Kidney capillary endothelial cell (primary cell): ENCODE measurements around the gene GPR180.

Source experiments
- DNase-seq: peaks from one replicate; pipeline ENCODE4 v3.0.0-alpha.2; 2018; ENCODE audit warnings: low spot score

The GPR180 gene

GRCh38 chr13:94656176-94656575, 54.5 kb downstream of the GPR180 start:
- no peak for DNase-seq

GRCh38 chr13:94656766-94657165, 55.1 kb downstream of the GPR180 start:
- peak; percentile 37 for DNase-seq

GRCh38 chr13:94657167-94657566, 55.5 kb downstream of the GPR180 start:
- DNase-seq = no peak

DNA sequence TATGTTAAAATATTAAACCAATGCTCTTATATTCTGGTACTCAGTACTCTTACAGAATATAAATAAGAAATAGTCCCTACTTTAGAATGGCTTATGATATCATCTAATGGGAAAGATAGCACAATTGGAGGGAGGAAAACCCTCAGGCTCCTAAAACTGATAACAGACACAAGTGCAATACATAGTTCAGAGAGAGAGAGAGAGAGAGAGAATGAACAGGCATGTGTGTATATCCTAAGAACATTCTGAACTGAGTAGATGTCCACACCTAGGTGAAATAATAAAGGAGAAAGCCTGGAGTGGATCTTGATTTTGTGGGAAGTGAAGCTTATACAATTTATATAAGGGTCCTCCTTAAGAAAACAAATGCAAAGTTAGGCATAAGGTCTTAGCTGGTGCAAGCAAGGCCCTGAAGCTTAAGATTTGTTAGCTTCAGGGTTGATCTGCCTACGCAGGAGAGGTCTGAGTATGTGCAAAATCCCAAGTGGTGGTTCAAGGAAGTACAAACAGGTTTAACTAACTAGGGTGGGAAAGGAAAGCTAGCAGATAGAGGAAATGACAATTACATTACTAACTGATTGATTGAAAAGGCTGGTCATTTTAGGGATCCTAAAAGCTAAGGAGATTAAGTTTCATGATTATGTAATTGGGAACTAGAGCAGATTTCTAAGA, 57.4 kb downstream of the GPR180 start:
- peak; percentile 69 for DNase-seq

GRCh38 chr13:94659598-94659946, 57.9 kb downstream of the GPR180 start:
- DNase-seq = peak; percentile 64

DNA sequence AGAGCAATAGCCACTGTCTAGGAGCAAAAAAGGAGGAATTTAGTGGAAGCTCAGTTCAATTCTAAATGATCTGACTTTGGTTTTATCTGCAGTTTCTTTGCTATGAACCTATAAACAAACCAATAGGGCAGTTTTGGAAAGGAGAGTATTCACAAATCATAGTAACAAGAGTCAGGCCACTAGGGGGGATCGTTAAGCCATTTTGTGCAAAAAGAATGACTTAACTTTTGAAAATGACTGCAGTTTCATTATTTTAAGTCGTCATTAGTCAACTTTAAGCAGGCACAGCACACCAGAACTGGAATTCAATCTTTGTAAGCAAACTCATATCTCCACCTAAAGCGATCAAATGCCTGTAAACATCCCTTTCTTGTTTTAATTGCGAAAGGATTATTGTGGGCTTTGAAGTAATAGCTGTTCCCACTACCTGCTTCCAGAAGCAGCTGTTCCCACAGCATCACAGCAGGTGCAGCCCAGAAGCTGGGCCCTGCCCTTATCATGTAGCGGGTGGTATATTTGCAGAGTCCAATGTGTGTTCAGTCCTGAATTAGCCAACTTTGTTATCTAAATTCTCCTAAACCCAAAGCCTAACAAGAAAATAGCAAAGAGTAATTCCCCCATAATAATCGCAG, 59.2 kb downstream of the GPR180 start:
- DNase-seq = peak; percentile 27

DNA sequence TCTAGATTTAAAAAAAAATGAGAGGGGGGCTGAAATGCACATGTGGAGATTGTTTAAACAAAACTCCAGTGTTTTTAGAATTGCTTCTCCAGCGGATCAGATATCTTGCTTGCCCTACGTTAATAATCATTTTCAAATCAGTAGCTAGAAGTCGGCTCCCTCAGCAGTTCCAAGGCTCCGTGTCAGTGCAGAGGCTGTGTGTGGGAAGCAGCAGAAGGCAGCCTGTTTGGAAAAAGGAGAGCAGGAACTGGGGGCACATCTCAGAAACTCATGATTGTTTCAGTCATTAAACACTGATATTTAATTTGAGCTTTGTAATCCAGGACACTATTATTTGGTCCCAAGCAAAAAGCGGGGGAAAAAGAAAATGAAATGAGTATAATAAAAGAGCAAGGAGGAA, 59.7 kb downstream of the GPR180 start:
- no peak for DNase-seq

GRCh38 chr13:94662274-94662945, 60.8 kb downstream of the GPR180 start:
- DNase-seq = no peak

DNA sequence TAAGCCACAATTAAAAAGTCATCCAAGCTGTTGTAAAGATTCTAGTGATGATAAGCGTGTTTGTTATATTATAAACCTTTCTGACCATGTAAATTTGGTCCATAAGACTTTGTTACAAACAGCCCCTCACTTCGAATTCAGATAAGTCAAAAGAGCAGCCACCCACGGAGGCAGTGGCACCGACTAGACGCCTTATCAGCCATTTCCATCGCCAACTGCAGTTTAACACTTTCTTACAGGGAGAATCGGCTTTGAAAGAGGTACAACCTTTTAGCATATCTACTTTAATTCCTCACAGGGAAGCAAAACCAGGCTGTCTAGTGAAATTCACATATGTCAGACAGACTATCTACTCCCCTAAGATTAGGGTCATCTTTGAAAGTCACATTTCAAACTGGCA, 63.2 kb downstream of the GPR180 start:
- DNase-seq = no peak

DNA sequence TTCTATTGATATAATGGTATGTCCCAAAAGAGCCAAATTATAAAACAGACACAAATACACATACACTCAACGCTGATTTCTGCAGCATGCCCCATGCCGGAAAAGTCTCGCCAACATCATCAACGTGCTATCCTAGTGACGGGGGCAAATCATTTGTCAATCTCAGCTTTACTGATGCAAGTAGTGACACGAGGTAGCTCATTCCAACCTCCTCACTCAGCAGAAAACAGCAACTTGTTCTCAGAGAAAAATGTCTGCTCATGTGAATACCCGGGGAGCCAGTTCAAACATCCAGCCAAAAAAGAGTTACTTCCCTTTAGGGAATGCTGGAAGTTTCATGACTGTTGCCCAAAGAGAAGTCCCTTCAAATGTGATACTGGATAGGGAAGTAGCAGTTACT, 64.4 kb downstream of the GPR180 start:
- DNase-seq = no peak

DNA sequence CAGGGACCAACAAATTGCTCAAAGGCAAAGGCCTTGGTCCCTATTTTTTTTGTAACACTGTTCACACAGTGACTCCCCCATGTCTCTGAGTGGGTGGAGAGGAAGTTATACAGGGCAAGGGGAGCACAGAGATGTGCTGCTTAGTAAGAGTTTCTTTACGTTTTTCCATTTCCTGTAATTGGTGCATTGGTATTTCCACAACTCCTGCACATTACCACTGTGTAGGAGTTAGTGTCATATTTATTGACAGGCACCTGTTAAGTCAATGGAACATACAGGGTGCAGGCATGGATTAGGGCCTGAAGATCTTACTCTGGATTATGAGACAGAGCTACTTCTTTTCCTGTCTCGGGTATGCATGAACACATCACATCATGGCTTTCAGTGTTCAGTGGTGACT, 65.5 kb downstream of the GPR180 start:
- no peak for DNase-seq

DNA sequence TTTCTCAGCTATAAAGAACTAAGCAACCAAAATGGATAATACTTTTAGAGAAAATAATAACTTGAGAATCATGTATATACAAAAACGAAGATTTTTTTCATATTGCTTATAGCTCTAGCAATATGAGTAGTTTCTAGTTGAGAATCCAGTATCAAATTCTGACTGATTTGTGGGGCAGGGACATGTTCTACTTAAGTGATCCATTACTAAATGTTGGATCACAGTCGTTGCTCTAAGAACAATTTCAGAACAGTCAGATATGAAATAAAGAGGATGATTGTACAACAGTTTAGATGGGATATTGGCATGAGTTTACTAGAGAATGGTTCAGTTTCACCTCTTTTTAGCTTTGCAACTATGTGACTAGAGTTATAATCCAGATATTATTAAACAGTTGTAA, 70.7 kb downstream of the GPR180 start:
- DNase-seq = no peak

- no peak for DNase-seq
Observed at GRCh38 chr13:94673851-94674250, 72.2 kb downstream of the GPR180 start.

GRCh38 chr13:94674609-94675348, 73.1 kb downstream of the GPR180 start:
- DNase-seq = peak; percentile 28

GRCh38 chr13:94677799-94678198, 76.1 kb downstream of the GPR180 start:
- DNase-seq = no peak

GRCh38 chr13:94678845-94679244, 77.2 kb downstream of the GPR180 start:
- DNase-seq = no peak

DNA sequence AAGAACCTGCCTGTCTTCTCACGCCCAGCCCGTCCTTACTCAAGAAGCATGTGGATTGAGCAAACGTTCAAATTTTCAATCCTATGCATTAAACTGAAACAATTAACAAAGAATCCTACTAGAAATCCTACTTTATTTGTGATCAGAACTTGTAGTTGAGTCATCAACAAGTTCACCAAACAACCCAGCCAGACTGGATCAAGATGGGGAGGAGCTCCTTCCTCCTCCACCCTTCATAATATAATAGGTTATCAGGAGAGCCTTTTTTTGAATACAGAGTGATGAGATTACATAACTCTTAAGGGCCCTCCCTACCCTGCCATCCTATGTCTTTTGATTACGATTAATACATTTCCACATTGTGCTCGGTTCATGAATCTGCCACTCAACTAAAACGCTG, 78.0 kb downstream of the GPR180 start:
- DNase-seq = no peak

DNA sequence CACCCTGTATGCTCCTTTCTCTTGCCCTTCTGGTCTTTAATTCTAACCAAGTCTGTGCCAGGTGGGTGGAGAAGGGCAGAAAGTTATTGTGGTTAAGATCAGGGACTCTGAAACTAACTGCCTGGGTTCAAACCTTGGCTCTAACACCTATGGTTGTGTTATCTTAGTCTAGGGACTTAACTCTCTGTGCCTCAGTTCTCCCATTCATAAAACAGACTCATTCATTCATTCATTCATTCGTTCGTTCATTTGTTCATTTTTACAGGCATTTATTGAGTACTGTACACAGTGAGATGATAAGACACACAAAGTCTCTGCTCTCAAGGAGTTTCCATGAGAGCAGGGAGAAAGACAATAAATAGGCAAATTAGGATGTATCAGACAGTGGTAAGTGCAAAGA, 80.6 kb downstream of the GPR180 start:
- no peak for DNase-seq

GRCh38 chr13:94683409-94683808, 81.8 kb downstream of the GPR180 start:
- no peak for DNase-seq
